ENCODE data around the gene CIB4. TPM values are rescaled to one million over a fixed set of nuclear protein-coding genes. Genes with fewer than 3 reads are reported as not detected.

Gene CIB4
- total RNA-seq, 1 experiment from 2014 or later, result not detected

DNA sequence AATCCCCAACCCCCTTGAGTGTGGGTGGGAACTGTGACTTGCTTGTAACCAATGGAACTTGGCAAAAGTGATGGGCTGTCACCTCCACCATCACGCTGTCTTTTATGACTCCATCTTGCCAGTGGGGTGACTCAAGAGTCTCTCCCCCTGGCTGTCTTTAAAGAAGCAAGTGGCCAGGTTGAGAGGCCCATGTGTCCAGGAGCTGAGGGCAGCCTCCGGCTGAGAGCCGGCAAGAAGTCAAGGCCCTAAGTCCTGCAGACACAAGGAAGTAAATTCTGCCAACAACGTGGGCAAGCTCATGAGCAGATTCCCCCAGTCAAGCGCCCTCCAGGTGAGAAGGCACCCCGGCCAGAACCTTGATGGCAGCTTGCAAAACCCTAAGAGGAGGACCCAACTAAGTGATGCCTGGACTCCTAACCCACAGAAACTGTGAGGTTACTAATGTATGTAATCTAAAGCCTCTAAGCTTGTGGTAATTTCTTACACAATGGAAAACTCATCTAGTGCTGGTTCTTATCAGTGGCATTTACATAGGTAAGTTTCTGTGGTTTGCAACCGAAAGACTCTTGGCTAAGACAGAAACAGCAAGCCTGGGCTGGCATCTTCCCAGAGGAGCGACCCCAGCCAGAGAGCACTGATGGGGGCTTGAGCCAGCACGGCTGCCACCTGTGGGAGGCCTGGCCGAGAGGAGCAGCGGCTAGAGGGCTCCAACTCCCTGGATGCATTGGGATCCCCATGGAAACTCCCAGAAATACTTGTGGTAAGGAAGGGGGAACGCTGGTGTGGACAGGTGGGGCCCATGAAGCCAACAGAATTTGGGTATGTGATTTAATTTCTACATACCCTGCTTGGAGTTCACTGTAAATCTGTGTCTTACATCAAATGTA is 49.3 kb downstream of the CIB4 start:
- no peaks in the 10 kb centered on the region for H3K9me3 Mint-ChIP-seq
- H3K4me1 Mint-ChIP-seq, result peaks cover 9% of the 10 kb centered on the region
- ChIA-PET POLR2A (no interaction called here), CTCF (interaction anchor here (0.9 to 1.2 kb wide), 3 partner anchors 13 to 154 kb away, joined by 3 read pairs; no protein-coding TSS in a partner anchor)
- H3K4me3 Mint-ChIP-seq, result no peak overlapping the region
- TF ChIP-seq IRF1 (CRISPR knock-in tag; IDR thresholded peaks at IDR 0.05) (no peak), E2F4 (CRISPR knock-in tag; IDR thresholded peaks at IDR 0.05; ENCODE audit: borderline replicate concordance, low read depth) (no peak), NR1H2 (CRISPR knock-in tag; IDR thresholded peaks at IDR 0.05) (no peak), JAZF1 (CRISPR knock-in tag; IDR thresholded peaks at IDR 0.05) (no peak), ETV6 (CRISPR knock-in tag; IDR thresholded peaks at IDR 0.05) (no peak), ATF6 (CRISPR knock-in tag; IDR thresholded peaks at IDR 0.05) (no peak), OVOL2 (CRISPR knock-in tag; IDR thresholded peaks at IDR 0.05; ENCODE audit: borderline replicate concordance) (no peak), NR2C2 (CRISPR knock-in tag; IDR thresholded peaks at IDR 0.05) (no peak), ESRRA (CRISPR knock-in tag; IDR thresholded peaks at IDR 0.05; ENCODE audit: borderline replicate concordance) (no peak)
- no peak for ATAC-seq
- peaks cover 8% of the 10 kb centered on the region for H3K27me3 Mint-ChIP-seq (ENCODE audit: low read depth)
- no peak overlapping the region for H3K27ac Mint-ChIP-seq
- H3K36me3 Mint-ChIP-seq, result no peaks in the 10 kb centered on the region
- peak; percentile 8 for DNase-seq (ENCODE audit: low spot score)

DNA sequence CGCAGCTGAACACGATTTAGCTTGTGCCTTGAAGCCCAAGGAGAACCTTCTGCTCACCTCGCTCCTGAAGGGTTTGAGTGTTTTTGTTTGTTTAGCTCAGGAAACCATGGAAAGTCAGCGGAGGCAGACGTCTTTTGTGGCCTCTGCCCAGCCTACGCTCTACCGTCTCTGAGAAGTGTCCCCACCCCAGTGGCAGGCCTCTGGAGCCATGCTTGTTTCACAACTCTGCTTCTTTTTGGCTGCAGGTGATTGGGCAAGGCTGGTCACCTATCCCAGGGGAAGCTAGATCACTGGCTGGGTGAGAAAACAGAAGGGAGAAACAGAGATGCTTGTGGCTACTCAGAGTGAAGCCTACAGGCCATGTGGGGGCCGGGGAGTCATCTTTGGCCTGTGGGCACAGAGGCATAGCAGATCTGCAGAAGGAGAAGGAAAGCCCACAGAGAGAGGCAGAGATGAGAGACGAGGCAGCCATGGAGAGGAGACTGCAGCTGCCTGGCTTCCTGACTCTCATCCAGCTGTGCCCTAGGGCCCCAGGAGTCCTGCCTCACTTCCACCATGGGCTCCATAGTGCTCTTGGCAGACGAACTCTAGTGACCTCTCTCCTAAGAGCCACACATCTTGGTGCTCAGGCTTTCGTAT is 50.1 kb downstream of the CIB4 start:
- ChIA-PET POLR2A (no interaction called here), CTCF (interaction anchor here (0.9 kb wide), 1 partner anchor 14 kb away, joined by 3 read pairs; no protein-coding TSS in a partner anchor)
- peaks cover 9% of the 10 kb centered on the region for H3K4me1 Mint-ChIP-seq
- H3K9me3 Mint-ChIP-seq, result no peaks in the 10 kb centered on the region
- TF ChIP-seq GTF2I (CRISPR knock-in tag; conservative IDR thresholded peaks at IDR 0.05), result no peak
- no peak for TF ChIP-seq FOXJ3 (CRISPR knock-in tag; IDR thresholded peaks at IDR 0.05; ENCODE audit: borderline replicate concordance)
- no peak for TF ChIP-seq NFE2L1 (CRISPR knock-in tag; IDR thresholded peaks at IDR 0.05)
- no peak for TF ChIP-seq SOX15 (CRISPR knock-in tag; IDR thresholded peaks at IDR 0.05)
- TF ChIP-seq NR1H2 (CRISPR knock-in tag; IDR thresholded peaks at IDR 0.05), result no peak
- no peak for TF ChIP-seq AFF4 (CRISPR knock-in tag; IDR thresholded peaks at IDR 0.05; ENCODE audit: borderline replicate concordance)
- TF ChIP-seq, protein P1, sequence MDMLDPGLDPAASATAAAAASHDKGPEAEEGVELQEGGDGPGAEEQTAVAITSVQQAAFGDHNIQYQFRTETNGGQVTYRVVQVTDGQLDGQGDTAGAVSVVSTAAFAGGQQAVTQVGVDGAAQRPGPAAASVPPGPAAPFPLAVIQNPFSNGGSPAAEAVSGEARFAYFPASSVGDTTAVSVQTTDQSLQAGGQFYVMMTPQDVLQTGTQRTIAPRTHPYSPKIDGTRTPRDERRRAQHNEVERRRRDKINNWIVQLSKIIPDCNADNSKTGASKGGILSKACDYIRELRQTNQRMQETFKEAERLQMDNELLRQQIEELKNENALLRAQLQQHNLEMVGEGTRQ (CRISPR knock-in tag; IDR thresholded peaks at IDR 0.05), result no peak
- no peak for TF ChIP-seq ZNF512 (CRISPR knock-in tag; IDR thresholded peaks at IDR 0.05; ENCODE audit: borderline replicate concordance)
- no peak for TF ChIP-seq CREB1 (CRISPR knock-in tag; IDR thresholded peaks at IDR 0.05)
- ATAC-seq, result no peak
- no peak overlapping the region for H3K4me3 Mint-ChIP-seq
- peaks cover 8% of the 10 kb centered on the region for H3K27me3 Mint-ChIP-seq (ENCODE audit: low read depth)
- H3K36me3 Mint-ChIP-seq, result no peaks in the 10 kb centered on the region
- peak; percentile 2 for DNase-seq (ENCODE audit: low spot score)
- no peak overlapping the region for H3K27ac Mint-ChIP-seq

Measured in WTC11 (cell line).